ENCODE data around the gene GRIP1. TPM values are rescaled to one million over a fixed set of nuclear protein-coding genes. Genes with fewer than 3 reads are reported as not detected.

The GRIP1 gene
- total and polyA plus RNA-seq, 4 donors: 0.38 to 3.4 (median 1.3) TPM

GRCh38 chr12:66529934-66530333 lies 148.9 kb downstream of the GRIP1 start:
- Histone ChIP-seq H3K27ac (ENCODE audit: low read depth in 1 of 2, low read length in 2 of 2) (no peak overlapping the region), H3K27me3 (ENCODE audit: control insufficient read depth in 1 of 2, insufficient read depth in 2 of 2, low read length in 1 of 2) (no peaks in the 10 kb centered on the region), H3K4me1 (ENCODE audit: control insufficient read depth in 1 of 2, insufficient read depth in 2 of 2, low read length in 2 of 2) (no peaks in the 10 kb centered on the region), H3K36me3 (ENCODE audit: control insufficient read depth in 1 of 2, insufficient read depth in 2 of 2, low read length in 1 of 2) (no peaks in the 10 kb centered on the region), H3K9me3 (ENCODE audit: control insufficient read depth, low read length) (no peaks in the 10 kb centered on the region), H3K4me3 (ENCODE audit: low read length in 2 of 2) (no peak overlapping the region)
- DNase-seq (no peak), ATAC-seq (ENCODE audit: low FRiP score) (no peak)
- WGBS, 2 donors: 40 to 48% methylated on average over 1 of the region's 1 CpG
- intact Hi-C loops (cut with DNase I): no loop called here

GRCh38 chr12:66516561-66516960 lies 162.3 kb downstream of the GRIP1 start:
- Histone ChIP-seq H3K4me3 (ENCODE audit: low read length in 2 of 2) (no peak overlapping the region), H3K27ac (ENCODE audit: low read depth in 1 of 2, low read length in 2 of 2) (no peak overlapping the region), H3K36me3 (ENCODE audit: control insufficient read depth in 1 of 2, insufficient read depth in 2 of 2, low read length in 1 of 2) (no peaks in the 10 kb centered on the region), H3K4me1 (ENCODE audit: control insufficient read depth in 1 of 2, insufficient read depth in 2 of 2, low read length in 2 of 2) (no peaks in the 10 kb centered on the region), H3K27me3 (ENCODE audit: control insufficient read depth in 1 of 2, insufficient read depth in 2 of 2, low read length in 1 of 2) (no peaks in the 10 kb centered on the region), H3K9me3 (ENCODE audit: control insufficient read depth, low read length) (no peaks in the 10 kb centered on the region)
- DNase-seq (no peak), ATAC-seq (ENCODE audit: low FRiP score) (no peak)
- WGBS, 2 donors: 52 to 69% methylated on average over 4 of the region's 4 CpGs
- intact Hi-C loops (cut with DNase I): no loop called here

- intact Hi-C loops (cut with DNase I): no loop called here
- Histone ChIP-seq H3K36me3 (ENCODE audit: control insufficient read depth in 1 of 2, insufficient read depth in 2 of 2, low read length in 1 of 2) (no peaks in the 10 kb centered on the region), H3K9me3 (ENCODE audit: control insufficient read depth, low read length) (no peaks in the 10 kb centered on the region), H3K27me3 (ENCODE audit: control insufficient read depth in 1 of 2, insufficient read depth in 2 of 2, low read length in 1 of 2) (no peaks in the 10 kb centered on the region), H3K4me1 (ENCODE audit: control insufficient read depth in 1 of 2, insufficient read depth in 2 of 2, low read length in 2 of 2) (no peaks in the 10 kb centered on the region), H3K27ac (ENCODE audit: low read depth in 1 of 2, low read length in 2 of 2) (no peak overlapping the region), H3K4me3 (ENCODE audit: low read length in 2 of 2) (no peak overlapping the region)
- DNase-seq (no peak), ATAC-seq (ENCODE audit: low FRiP score) (no peak)
- WGBS, 2 donors: 67 to 71% methylated on average over 2 of the region's 2 CpGs
Measured at GRCh38 chr12:66516133-66516532, 162.7 kb downstream of the GRIP1 start.

GRCh38 chr12:66514581-66514980 lies 164.3 kb downstream of the GRIP1 start:
- H3K4me1 ChIP-seq (ENCODE audit: control insufficient read depth in 1 of 2, insufficient read depth in 2 of 2, low read length in 2 of 2): no peaks in the 10 kb centered on the region
- intact Hi-C loops (cut with DNase I): no loop called here
- no peak overlapping the region for H3K27ac ChIP-seq (ENCODE audit: low read depth in 1 of 2, low read length in 2 of 2)
- no peak for DNase-seq
- WGBS, 2 donors: 45 to 50% methylated on average over 2 of the region's 2 CpGs
- no peak for ATAC-seq (ENCODE audit: low FRiP score)
- H3K4me3 ChIP-seq (ENCODE audit: low read length in 2 of 2): no peak overlapping the region
- no peaks in the 10 kb centered on the region for H3K9me3 ChIP-seq (ENCODE audit: control insufficient read depth, low read length)
- no peaks in the 10 kb centered on the region for H3K36me3 ChIP-seq (ENCODE audit: control insufficient read depth in 1 of 2, insufficient read depth in 2 of 2, low read length in 1 of 2)
- H3K27me3 ChIP-seq (ENCODE audit: control insufficient read depth in 1 of 2, insufficient read depth in 2 of 2, low read length in 1 of 2): no peaks in the 10 kb centered on the region

- DNase-seq: no peak
- H3K27ac ChIP-seq (ENCODE audit: low read depth in 1 of 2, low read length in 2 of 2): no peak overlapping the region
- intact Hi-C loops (cut with DNase I): no loop called here
- H3K27me3 ChIP-seq (ENCODE audit: control insufficient read depth in 1 of 2, insufficient read depth in 2 of 2, low read length in 1 of 2): no peaks in the 10 kb centered on the region
- H3K36me3 ChIP-seq (ENCODE audit: control insufficient read depth in 1 of 2, insufficient read depth in 2 of 2, low read length in 1 of 2): no peaks in the 10 kb centered on the region
- H3K4me1 ChIP-seq (ENCODE audit: control insufficient read depth in 1 of 2, insufficient read depth in 2 of 2, low read length in 2 of 2): no peaks in the 10 kb centered on the region
- WGBS, 2 donors: 86 to 89% methylated on average over 2 of the region's 2 CpGs
- ATAC-seq (ENCODE audit: low FRiP score): no peak
- H3K4me3 ChIP-seq (ENCODE audit: low read length in 2 of 2): no peak overlapping the region
- H3K9me3 ChIP-seq (ENCODE audit: control insufficient read depth, low read length): no peaks in the 10 kb centered on the region
Measured at GRCh38 chr12:66508025-66508424, 170.9 kb downstream of the GRIP1 start.

GRCh38 chr12:66503746-66504145 lies 175.1 kb downstream of the GRIP1 start:
- H3K9me3 ChIP-seq (ENCODE audit: control insufficient read depth, low read length): no peaks in the 10 kb centered on the region
- no peaks in the 10 kb centered on the region for H3K4me1 ChIP-seq (ENCODE audit: control insufficient read depth in 1 of 2, insufficient read depth in 2 of 2, low read length in 2 of 2)
- intact Hi-C loops (cut with DNase I): no loop called here
- no peak overlapping the region for H3K27ac ChIP-seq (ENCODE audit: low read depth in 1 of 2, low read length in 2 of 2)
- ATAC-seq (ENCODE audit: low FRiP score) (no peak), DNase-seq (no peak)
- 95 to 97% methylated on average over 1 of the region's 1 CpG for WGBS, 2 donors
- H3K36me3 ChIP-seq (ENCODE audit: control insufficient read depth in 1 of 2, insufficient read depth in 2 of 2, low read length in 1 of 2): no peaks in the 10 kb centered on the region
- H3K27me3 ChIP-seq (ENCODE audit: control insufficient read depth in 1 of 2, insufficient read depth in 2 of 2, low read length in 1 of 2): no peaks in the 10 kb centered on the region
- H3K4me3 ChIP-seq (ENCODE audit: low read length in 2 of 2): no peak overlapping the region

GRCh38 chr12:66502911-66503310 lies 176.0 kb downstream of the GRIP1 start:
- Histone ChIP-seq H3K36me3 (ENCODE audit: control insufficient read depth in 1 of 2, insufficient read depth in 2 of 2, low read length in 1 of 2) (no peaks in the 10 kb centered on the region), H3K9me3 (ENCODE audit: control insufficient read depth, low read length) (no peaks in the 10 kb centered on the region), H3K4me1 (ENCODE audit: control insufficient read depth in 1 of 2, insufficient read depth in 2 of 2, low read length in 2 of 2) (no peaks in the 10 kb centered on the region), H3K27ac (ENCODE audit: low read depth in 1 of 2, low read length in 2 of 2) (no peak overlapping the region), H3K27me3 (ENCODE audit: control insufficient read depth in 1 of 2, insufficient read depth in 2 of 2, low read length in 1 of 2) (no peaks in the 10 kb centered on the region), H3K4me3 (ENCODE audit: low read length in 2 of 2) (no peak overlapping the region)
- intact Hi-C loops (cut with DNase I): no loop called here
- DNase-seq: no peak
- no peak for ATAC-seq (ENCODE audit: low FRiP score)
- 73 to 78% methylated on average over 5 of the region's 5 CpGs for WGBS, 2 donors

GRCh38 chr12:66500841-66501240 lies 178.0 kb downstream of the GRIP1 start:
- Histone ChIP-seq H3K27ac (ENCODE audit: low read depth in 1 of 2, low read length in 2 of 2) (no peak overlapping the region), H3K36me3 (ENCODE audit: control insufficient read depth in 1 of 2, insufficient read depth in 2 of 2, low read length in 1 of 2) (no peaks in the 10 kb centered on the region), H3K4me1 (ENCODE audit: control insufficient read depth in 1 of 2, insufficient read depth in 2 of 2, low read length in 2 of 2) (no peaks in the 10 kb centered on the region), H3K4me3 (ENCODE audit: low read length in 2 of 2) (no peak overlapping the region), H3K9me3 (ENCODE audit: control insufficient read depth, low read length) (no peaks in the 10 kb centered on the region), H3K27me3 (ENCODE audit: control insufficient read depth in 1 of 2, insufficient read depth in 2 of 2, low read length in 1 of 2) (no peaks in the 10 kb centered on the region)
- ATAC-seq (ENCODE audit: low FRiP score) (no peak), DNase-seq (no peak)
- WGBS, 2 donors: 55 to 57% methylated on average over 1 of the region's 1 CpG
- intact Hi-C loops (cut with DNase I): no loop called here

- ATAC-seq (ENCODE audit: low FRiP score): no peak
- WGBS, 2 donors: 79 to 85% methylated on average over 3 of the region's 3 CpGs
- Histone ChIP-seq H3K4me3 (ENCODE audit: low read length in 2 of 2) (no peak overlapping the region), H3K27ac (ENCODE audit: low read depth in 1 of 2, low read length in 2 of 2) (no peak overlapping the region), H3K4me1 (ENCODE audit: control insufficient read depth in 1 of 2, insufficient read depth in 2 of 2, low read length in 2 of 2) (no peaks in the 10 kb centered on the region), H3K27me3 (ENCODE audit: control insufficient read depth in 1 of 2, insufficient read depth in 2 of 2, low read length in 1 of 2) (no peaks in the 10 kb centered on the region), H3K9me3 (ENCODE audit: control insufficient read depth, low read length) (no peaks in the 10 kb centered on the region), H3K36me3 (ENCODE audit: control insufficient read depth in 1 of 2, insufficient read depth in 2 of 2, low read length in 1 of 2) (no peaks in the 10 kb centered on the region)
- DNase-seq: no peak
- intact Hi-C loops (cut with DNase I): no loop called here
Measured at GRCh38 chr12:66500091-66500490, 178.8 kb downstream of the GRIP1 start.
